ENCODE results near the gene CTDNEP1. TPM values are rescaled to one million over a fixed set of nuclear protein-coding genes. Genes with fewer than 3 reads are reported as not detected.
A peak's percentile ranks its signal among the peaks of the same experiment; 100 is the strongest.
"Not testable (repeated sequence)": the region's sequence is repeated elsewhere in the genome, so short reads cannot be mapped to it uniquely, and the experiment has no call there.

The CTDNEP1 gene
- polyA plus RNA-seq, 1 of the 3 experiments (the other 2 are of a cell fraction): 111 TPM

DNA sequence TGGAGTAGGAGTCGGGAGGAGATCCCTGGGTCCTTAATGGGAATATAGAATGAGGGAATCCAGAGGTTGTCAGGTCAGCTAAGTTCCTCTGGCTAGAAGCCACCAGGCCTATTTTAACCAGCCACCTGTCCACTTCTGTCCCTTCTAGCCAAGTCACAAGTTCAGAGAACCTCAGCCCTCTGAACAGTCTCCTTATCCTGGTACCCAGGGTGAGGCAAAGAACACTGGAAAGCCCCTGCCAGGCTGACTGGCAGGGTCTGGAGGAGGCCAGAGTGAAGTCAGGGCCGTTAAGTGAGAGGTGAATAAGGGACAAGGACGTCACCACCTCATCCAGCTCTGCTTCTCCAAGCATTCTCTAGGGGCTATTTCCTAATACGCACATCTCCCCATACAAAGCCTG lies 2.7 kb downstream of the CTDNEP1 start:
- no peak overlapping the region for H3K4me3 ChIP-seq (ENCODE audit: low read depth in 2 of 2, low read length in 1 of 2)
- peaks cover 18 to 26% of the 10 kb centered on the region in 2 experiments for H3K36me3 ChIP-seq (replicated peaks in 1 of 2; ENCODE audit: control insufficient read depth in 1 of 2, insufficient read depth in 2 of 2, low read length in 1 of 2)
- ChIA-PET CTCF (interaction anchor here (0.7 to 1.5 kb wide), 3 partner anchors 47 to 664 kb away, joined by 3 to 6 read pairs (median 3); no protein-coding TSS in a partner anchor), POLR2A (interaction anchor here (0.9 kb wide), 1 partner anchor 9 kb away, joined by 3 read pairs; no protein-coding TSS in a partner anchor)
- H3K4me1 ChIP-seq (ENCODE audit: control insufficient read depth in 1 of 2, insufficient read depth in 2 of 2, low read depth in 1 of 2, low read length in 1 of 2): peaks cover 9 to 23% of the 10 kb centered on the region in 2 experiments; a peak in 3 of 4 replicates
- TF ChIP-seq SIN3A (IDR thresholded peaks at IDR 0.05; ENCODE audit: borderline replicate concordance, low read depth, low read length) (no peak), MXI1 (IDR thresholded peaks at IDR 0.05; ENCODE audit: low read depth, low read length) (no peak), GABPA (IDR thresholded peaks at IDR 0.05; ENCODE audit: low read depth) (no peak), MAX (IDR thresholded peaks at IDR 0.05; ENCODE audit: low read depth) (no peak)
- no peak for DNase-seq
- H3K9me3 ChIP-seq: no peaks in the 10 kb centered on the region
- H3F3A ChIP-seq (replicated peaks; ENCODE audit: insufficient read depth): peaks cover 27% of the 10 kb centered on the region
- peaks cover 64% of the 10 kb centered on the region for H3K79me2 ChIP-seq (ENCODE audit: insufficient read depth)
- H3K27ac ChIP-seq (ENCODE audit: low read depth in 2 of 2, low read length in 1 of 2): no peak overlapping the region; a peak in 1 of 4 replicates
- H3K9ac ChIP-seq: no peak overlapping the region
- no peaks in the 10 kb centered on the region for H3K9me2 ChIP-seq
- peak overlapping the region; percentile 95; the same call in 1 of the 2 replicates for H3K4me2 ChIP-seq
- 95% methylated on average over 4 of the region's 4 CpGs for WGBS (ENCODE audit: low lambda C conversion rate)
- no peaks in the 10 kb centered on the region for H3K27me3 ChIP-seq (ENCODE audit: insufficient read depth)
- H4K20me1 ChIP-seq (ENCODE audit: insufficient read depth): no peaks in the 10 kb centered on the region
- H2AFZ ChIP-seq (ENCODE audit: low read depth): no peak overlapping the region

GRCh38 chr17:7246779-7247178 lies 4.8 kb downstream of the CTDNEP1 start:
- H3K4me1 ChIP-seq (ENCODE audit: control insufficient read depth in 1 of 2, insufficient read depth in 2 of 2, low read depth in 1 of 2, low read length in 1 of 2): peaks cover 6 to 24% of the 10 kb centered on the region in 2 experiments; a peak in 3 of 4 replicates
- H3K9me3 ChIP-seq: no peaks in the 10 kb centered on the region
- H3K36me3 ChIP-seq (replicated peaks in 1 of 2; ENCODE audit: control insufficient read depth in 1 of 2, insufficient read depth in 2 of 2, low read length in 1 of 2): peaks cover 18 to 31% of the 10 kb centered on the region in 2 experiments
- H3K9me2 ChIP-seq: no peaks in the 10 kb centered on the region
- no peaks in the 10 kb centered on the region for H4K20me1 ChIP-seq (ENCODE audit: insufficient read depth)
- no peak overlapping the region for H3K4me3 ChIP-seq (ENCODE audit: low read depth in 2 of 2, low read length in 1 of 2)
- WGBS (ENCODE audit: low lambda C conversion rate): 91% methylated on average over 3 of the region's 5 CpGs
- no peak overlapping the region for H3K4me2 ChIP-seq
- no peak for DNase-seq
- peaks cover 23% of the 10 kb centered on the region for H3F3A ChIP-seq (replicated peaks; ENCODE audit: insufficient read depth)
- H2AFZ ChIP-seq (ENCODE audit: low read depth): no peak overlapping the region
- peaks cover 61% of the 10 kb centered on the region for H3K79me2 ChIP-seq (ENCODE audit: insufficient read depth)
- H3K27me3 ChIP-seq (ENCODE audit: insufficient read depth): no peaks in the 10 kb centered on the region
- ChIA-PET CTCF (interaction anchor here (1.0 to 1.3 kb wide), 2 partner anchors 33 to 49 kb away, joined by 5 read pairs; no protein-coding TSS in a partner anchor), POLR2A (no interaction called here)
- H3K27ac ChIP-seq (ENCODE audit: low read depth in 2 of 2, low read length in 1 of 2): no peak overlapping the region
- no peak overlapping the region for H3K9ac ChIP-seq
- no peak for TF ChIP-seq TAF1 (IDR thresholded peaks at IDR 0.05; ENCODE audit: borderline replicate concordance, low read depth, low read length)
- TF ChIP-seq USF2 (IDR thresholded peaks at IDR 0.05; ENCODE audit: borderline replicate concordance, low read depth, low read length): no peak
- no peak for TF ChIP-seq RFX5 (IDR thresholded peaks at IDR 0.05; ENCODE audit: low read length)

DNA sequence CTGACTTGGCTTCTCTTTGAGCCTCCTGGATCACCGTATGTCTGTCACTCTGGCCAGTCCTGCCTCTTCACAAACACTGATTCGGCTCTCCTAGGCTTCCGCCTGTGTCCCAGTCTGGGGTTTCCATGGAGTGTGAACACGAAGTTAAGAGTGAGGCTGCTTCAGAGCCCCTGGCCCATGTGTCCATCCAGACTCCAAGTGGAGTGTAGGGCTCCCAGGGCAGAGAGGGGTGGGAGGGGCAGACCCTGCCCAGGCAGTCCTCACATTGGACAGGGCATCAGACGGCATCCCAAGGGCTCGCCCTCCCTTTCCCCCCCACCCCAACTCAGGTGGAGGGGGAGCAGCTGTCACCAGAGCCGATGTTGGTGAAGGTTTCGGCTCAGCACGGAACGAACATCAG lies 7.7 kb downstream of the CTDNEP1 start:
- ChIA-PET POLR2A (interaction anchor here (0.6 to 1.8 kb wide), 2 partner anchors 9 to 60 kb away, joined by 5 to 7 read pairs; partner anchors contain the start of gene DVL2), CTCF (interaction anchor here (0.9 to 3.7 kb wide), 3 partner anchors 24 to 107 kb away, joined by 3 to 15 read pairs (median 3); partner anchors contain the start of genes ACADVL and DLG4)
- not testable (repeated sequence) for H3K4me2 ChIP-seq; H4K20me1 ChIP-seq (ENCODE audit: insufficient read depth); H3K9me2 ChIP-seq; H3K27ac ChIP-seq (ENCODE audit: low read depth in 2 of 2, low read length in 1 of 2); H3K9ac ChIP-seq; DNase-seq; H3K4me3 ChIP-seq (ENCODE audit: low read depth in 2 of 2, low read length in 1 of 2); H3K9me3 ChIP-seq; H3K27me3 ChIP-seq (ENCODE audit: insufficient read depth); H2AFZ ChIP-seq (ENCODE audit: low read depth)
- Histone ChIP-seq H3K4me1 (ENCODE audit: control insufficient read depth in 1 of 2, insufficient read depth in 2 of 2, low read depth in 1 of 2, low read length in 1 of 2) (peaks cover 12 to 19% of the 10 kb centered on the region in 2 experiments; a peak in 3 of 4 replicates), H3K36me3 (replicated peaks in 1 of 2; ENCODE audit: control insufficient read depth in 1 of 2, insufficient read depth in 2 of 2, low read length in 1 of 2) (peaks cover 31 to 44% of the 10 kb centered on the region in 2 experiments), H3F3A (replicated peaks; ENCODE audit: insufficient read depth) (peaks cover 43% of the 10 kb centered on the region), H3K79me2 (ENCODE audit: insufficient read depth) (peaks cover 62% of the 10 kb centered on the region)
- WGBS (ENCODE audit: low lambda C conversion rate): 89% methylated on average over 8 of the region's 10 CpGs
